Measurements from ENCODE around the gene TPRN. TPM values are rescaled to one million over a fixed set of nuclear protein-coding genes. Genes with fewer than 3 reads are reported as not detected.

The TPRN gene
- total and polyA plus RNA-seq, 9 of the 15 experiments (the other 6 are each of a cell fraction or from before 2014, with no cell fraction given) = 0.31 to 31.9 (median 4.4) TPM

- peak; percentile 72; the same call in 1 of the 2 replicates for TF ChIP-seq HMGXB4 (CRISPR knock-in tag; IDR thresholded peaks at IDR 0.05)
- TF ChIP-seq ZBTB8A (IDR thresholded peaks at IDR 0.05; ENCODE audit: partially characterized antibody) = no peak
- peak; percentile 91; the same call in 1 of the 2 replicates for TF ChIP-seq PHF8 (IDR thresholded peaks at IDR 0.05; ENCODE audit: borderline replicate concordance, low read length)
- no peak for TF ChIP-seq NR2C1 (IDR thresholded peaks at IDR 0.05)
- TF ChIP-seq NR2C1 (tag; IDR thresholded peaks at IDR 0.05) = peak; percentile 26; the same call in 1 of the 2 replicates
- no peak; a peak in 1 of 4 replicates for TF ChIP-seq ZMIZ1 (IDR thresholded peaks at IDR 0.05; ENCODE audit: low read depth in 2 of 2, low read length in 2 of 2)
- TF ChIP-seq PYGO2 (tag; IDR thresholded peaks at IDR 0.05) = no peak
- TF ChIP-seq MXD1 (CRISPR knock-in tag; IDR thresholded peaks at IDR 0.05; ENCODE audit: borderline replicate concordance, poor library complexity, severe bottlenecking) = peak; percentile 35
- TF ChIP-seq GABPB2 (CRISPR knock-in tag; conservative IDR thresholded peaks at IDR 0.05) = no peak
- TF ChIP-seq STAT5B (CRISPR knock-in tag; IDR thresholded peaks at IDR 0.05) = no peak
- no peak for TF ChIP-seq CREBBP (IDR thresholded peaks at IDR 0.05; ENCODE audit: low read depth, low read length)
- TF ChIP-seq ASH1L (IDR thresholded peaks at IDR 0.05; ENCODE audit: borderline replicate concordance, low read depth, partially characterized antibody) = no peak
- TF ChIP-seq SIN3A (IDR thresholded peaks at IDR 0.05; ENCODE audit: borderline replicate concordance in 2 of 2, control insufficient read depth in 1 of 2, low read depth in 2 of 2, low read length in 2 of 2) = peak; percentile 95 to 96; a peak in 3 of 4 replicates
- TF ChIP-seq PTBP1 (IDR thresholded peaks at IDR 0.05; ENCODE audit: low read depth, low read length) = no peak
Measured at GRCh38 chr9:137188490-137189296, 11.8 kb downstream of the TPRN start, which contains the start of the genes ANAPC2 and SSNA1 (continued).
